HL-60 (cell line): ENCODE measurements around the gene CERS1.

ENCODE experiments used
- CTCF ChIP-seq: IDR thresholded peaks from one replicate; pipeline ENCODE4 v1.5.1; 2011; ENCODE audit warnings: low read length, control low read depth, inconsistent platforms; ENCODE audit not compliant: insufficient read depth
- GABPA ChIP-seq: IDR thresholded peaks from 2 replicates; pipeline ENCODE4 v1.6.1; 2012; ENCODE audit warnings: low read depth
- POLR2AphosphoS5 ChIP-seq: IDR thresholded peaks from 2 replicates; pipeline ENCODE4 v1.6.1; 2012; ENCODE audit warnings: low read depth
- REST ChIP-seq: IDR thresholded peaks from 2 replicates; pipeline ENCODE4 v1.6.1; 2012; ENCODE audit warnings: low read depth; ENCODE audit not compliant: insufficient replicate concordance

- no peak for TF ChIP-seq CTCF
- TF ChIP-seq POLR2AphosphoS5: no peak
- TF ChIP-seq GABPA: no peak
- no peak for TF ChIP-seq REST
These were observed 1.4 kb upstream of the CERS1 start for GRCh38 chr19:18897094-18898029.
